HG02840 (cell line): ENCODE data around the gene SPDYE18.
"Not testable (repeated sequence)": the region's sequence is repeated elsewhere in the genome, so short reads cannot be mapped to it uniquely, and the experiment has no call there.

Experiments
- ATAC-seq: cut with Tn5 transposase; IDR thresholded peaks from one replicate; pipeline ENCODE4 v1.9.1; 2021; ENCODE audit warnings: mild to moderate bottlenecking, moderate library complexity, moderate number of reproducible peaks; ENCODE audit not compliant: unreplicated experiment, low FRiP score

SPDYE18 gene

GRCh38 chr7:77062557-77062956 lies at the start of gene SPDYE18:
Gene SPDYE18 (minus strand): TSS chr7:77062558. CDS start chr7:77060512, 2,046 bp downstream.
- not testable (repeated sequence) for ATAC-seq

GRCh38 chr7:77108362-77108761 lies 46.0 kb upstream of the SPDYE18 start:
- ATAC-seq, result not testable (repeated sequence)

- not testable (repeated sequence) for ATAC-seq
Observed at GRCh38 chr7:77107659-77108058, 45.3 kb upstream of the SPDYE18 start.

GRCh38 chr7:77105904-77106303 lies 43.5 kb upstream of the SPDYE18 start:
- ATAC-seq, result not testable (repeated sequence)

GRCh38 chr7:77102671-77103070 lies 40.3 kb upstream of the SPDYE18 start:
- not testable (repeated sequence) for ATAC-seq

- not testable (repeated sequence) for ATAC-seq
Observed at GRCh38 chr7:77101187-77101586, 38.8 kb upstream of the SPDYE18 start.

GRCh38 chr7:77100501-77100900 lies 38.1 kb upstream of the SPDYE18 start:
- ATAC-seq, result not testable (repeated sequence)

GRCh38 chr7:77092301-77092700 lies 29.9 kb upstream of the SPDYE18 start:
- ATAC-seq, result not testable (repeated sequence)

GRCh38 chr7:77082192-77082591 lies 19.8 kb upstream of the SPDYE18 start:
- not testable (repeated sequence) for ATAC-seq

- ATAC-seq, result not testable (repeated sequence)
Observed at GRCh38 chr7:77080236-77080635, 17.9 kb upstream of the SPDYE18 start.

- not testable (repeated sequence) for ATAC-seq
Observed at GRCh38 chr7:77079624-77080023, 17.3 kb upstream of the SPDYE18 start.

- ATAC-seq, result not testable (repeated sequence)
Observed at GRCh38 chr7:77079112-77079511, 16.8 kb upstream of the SPDYE18 start.

- ATAC-seq, result not testable (repeated sequence)
Observed at GRCh38 chr7:77077060-77077459, 14.7 kb upstream of the SPDYE18 start.

- not testable (repeated sequence) for ATAC-seq
Observed at GRCh38 chr7:77074786-77075396, 12.5 kb upstream of the SPDYE18 start.

GRCh38 chr7:77071108-77071507 lies 8.8 kb upstream of the SPDYE18 start:
- ATAC-seq, result not testable (repeated sequence)

- ATAC-seq, result not testable (repeated sequence)
Observed at GRCh38 chr7:77065869-77066268, 3.5 kb upstream of the SPDYE18 start.

GRCh38 chr7:77063732-77064131 lies 1.4 kb upstream of the SPDYE18 start:
- not testable (repeated sequence) for ATAC-seq

- not testable (repeated sequence) for ATAC-seq
Observed at GRCh38 chr7:77032261-77032660, 30.1 kb downstream of the SPDYE18 start, which contains the start of gene SPDYE17. Gene SPDYE17 (minus strand): TSS chr7:77032361. CDS start chr7:77030570, 1,791 bp downstream.

GRCh38 chr7:77026349-77026748 lies 36.0 kb downstream of the SPDYE18 start:
- ATAC-seq, result not testable (repeated sequence)

GRCh38 chr7:77010074-77010680 lies 52.2 kb downstream of the SPDYE18 start:
- not testable (repeated sequence) for ATAC-seq

GRCh38 chr7:77008000-77008399 lies 54.4 kb downstream of the SPDYE18 start:
- ATAC-seq, result not testable (repeated sequence)
